K562 (cell line): ENCODE data around the gene GPR26. TPM values are rescaled to one million over a fixed set of nuclear protein-coding genes. Genes with fewer than 3 reads are reported as not detected.

ENCODE experiments used
- ATAC-seq: fragments of 200-7000 bp; cut with Tn5 transposase; 3 replicates; pipeline ENCODE4 v1.9.1; 2020; ENCODE audit warnings: moderate library complexity
- BruUV-seq: library from RNA; stranded (reverse); fragments of 400-500 nt; replicated peaks from 2 replicates; lab custom pipeline; 2021; lab: Mats Ljungman, UMichigan
- CTCF ChIA-PET: fragments of 300-600 bp; formaldehyde crosslinking; extraction: SDS; loops from one replicate; lab custom pipeline; 2021; ENCODE audit warnings: low intra/inter-chr PET ratio; lab: Yijun Ruan, JAX
- POLR2A ChIA-PET: fragments of 300-600, 350-650 bp; sonication (Branson Sonifier 250); formaldehyde crosslinking; extraction: SDS; loops from one replicate; lab custom pipeline; 2021; ENCODE audit warnings: antibody characterized with exemption, inconsistent platforms; lab: Yijun Ruan, JAX
- DNase-seq, 4 experiments: peaks; one replicate each; pipeline versions ENCODE4 v3.0.0 to v3.0.0-alpha.2; 2011 to 2018; ENCODE audit warnings: low spot score in 3 of 4, mixed read lengths in 3 of 4; ENCODE audit errors: extremely low read depth in 1 of 4
- FAIRE-seq: peaks from 2 replicates; lab custom pipeline; 2011; peaks lifted over from hg19 to GRCh38; lab: Jason Lieb, UNC
- H2AFZ ChIP-seq: 2 replicates; pipeline ENCODE4 v1.6.0; 2011; ENCODE audit warnings: low read depth, low read length, control low read depth, inconsistent platforms
- H3K27ac ChIP-seq: fragments of 200-600 bp; 3 replicates; pipeline ENCODE4 v1.8.0; 2011; ENCODE audit warnings: low read depth, mild to moderate bottlenecking, control low read depth, inconsistent platforms, low read length, moderate library complexity, mixed read lengths; ENCODE audit errors: extremely low read depth
- H3K27me3 ChIP-seq, 2 experiments: fragments of 300-600 bp in 1 of 2; 2 replicates in 1 of 2; 3 replicates in 1 of 2; pipeline versions ENCODE4 v1.6.0 to v1.8.0; 2011; ENCODE audit warnings: inconsistent platforms in 2 of 2, low read length in 2 of 2, mild to moderate bottlenecking in 1 of 2, mixed read lengths in 1 of 2, moderate library complexity in 1 of 2; ENCODE audit not compliant: control insufficient read depth in 2 of 2, insufficient read depth in 2 of 2
- H3K36me3 ChIP-seq: fragments of 300-600 bp; 3 replicates; pipeline ENCODE4 v1.8.0; 2011; ENCODE audit warnings: mild to moderate bottlenecking, low read length, inconsistent platforms; ENCODE audit not compliant: control insufficient read depth, insufficient read depth
- H3K4me1 ChIP-seq, 2 experiments: fragments of 200-600 bp in 1 of 2; replicated peaks in 1 of 2; 2 replicates in 1 of 2; 3 replicates in 1 of 2; pipeline versions ENCODE4 v1.5.1 to v1.8.0; 2011; ENCODE audit warnings: inconsistent platforms in 2 of 2, low read length in 2 of 2, mild to moderate bottlenecking in 1 of 2, mixed read lengths in 1 of 2, moderate library complexity in 1 of 2; ENCODE audit not compliant: control insufficient read depth in 2 of 2, insufficient read depth in 2 of 2
- H3K4me2 ChIP-seq: 2 replicates; pipeline ENCODE4 v1.6.1; 2011; ENCODE audit warnings: low read length, control low read depth, inconsistent platforms, mixed read lengths; ENCODE audit not compliant: insufficient read depth
- H3K4me3 ChIP-seq: fragments of 200-600 bp; sonication (generic), shearing (Covaris generic); 2 replicates; pipeline ENCODE4 v1.5.1; 2016; ENCODE audit warnings: control low read depth, inconsistent platforms
- H3K79me2 ChIP-seq: fragments of 200-600 bp; 3 replicates; pipeline ENCODE4 v1.8.0; 2011; ENCODE audit warnings: low read length, inconsistent platforms; ENCODE audit not compliant: control insufficient read depth, insufficient read depth
- H3K9ac ChIP-seq, 2 experiments: 2 replicates each; pipeline versions ENCODE4 v1.6.0 to v1.6.1; 2011; ENCODE audit warnings: low read depth in 2 of 2, low read length in 2 of 2, control low read depth in 1 of 2, inconsistent platforms in 1 of 2, mild to moderate bottlenecking in 1 of 2, mixed read lengths in 1 of 2; ENCODE audit not compliant: insufficient read depth in 1 of 2
- H3K9me1 ChIP-seq: one replicate; pipeline ENCODE4 v1.6.0; 2011; ENCODE audit warnings: inconsistent platforms, mild to moderate bottlenecking, low read length, moderate library complexity; ENCODE audit not compliant: control insufficient read depth, insufficient read depth
- H3K9me3 ChIP-seq: replicated peaks from 2 replicates; pipeline ENCODE4 v1.5.1; 2011; ENCODE audit warnings: low read depth, low read length, inconsistent platforms; ENCODE audit not compliant: control insufficient read depth, insufficient read depth
- H4K20me1 ChIP-seq: replicated peaks from 2 replicates; pipeline ENCODE4 v1.6.1; 2011; ENCODE audit warnings: low read length, inconsistent platforms, mixed read lengths; ENCODE audit not compliant: control insufficient read depth, insufficient read depth
- ADNP ChIP-seq: fragments of 200-800 bp; sonication (Bioruptor generic); IDR thresholded peaks from 2 replicates; pipeline ENCODE4 v1.6.1; 2016; ENCODE audit warnings: missing genetic modification characterization, missing compliant biosample characterization
- CBX1 ChIP-seq: sonication (generic); IDR thresholded peaks from 2 replicates; pipeline ENCODE4 v1.6.1; 2016; ENCODE audit warnings: antibody characterized with exemption, low read depth, mild to moderate bottlenecking
- COPS2 ChIP-seq: fragments of 450-650 bp; conservative IDR thresholded peaks from 2 replicates; pipeline ENCODE4 v1.6.1; 2016; ENCODE audit warnings: mild to moderate bottlenecking, moderate library complexity
- DPF2 ChIP-seq: fragments of 450-650 bp; IDR thresholded peaks from 2 replicates; pipeline ENCODE4 v1.6.1; 2016
- GABPB2 ChIP-seq: fragments of 250-450 bp; sonication (Bioruptor Pico); conservative IDR thresholded peaks from 2 replicates; pipeline ENCODE4 v1.5.1; 2021; ENCODE audit warnings: mild to moderate bottlenecking
- HNRNPLL ChIP-seq: fragments of 200-400 bp; formaldehyde crosslinking; IDR thresholded peaks from 2 replicates; pipeline ENCODE4 v1.6.1; 2017; ENCODE audit warnings: low read length, low read depth, mild to moderate bottlenecking; ENCODE audit not compliant: poor library complexity, severe bottlenecking
- ILF3 ChIP-seq: fragments of 450-650 bp; IDR thresholded peaks from 2 replicates; pipeline ENCODE4 v1.6.1; 2018; ENCODE audit warnings: antibody characterized with exemption, mild to moderate bottlenecking, moderate library complexity, borderline replicate concordance
- MAFF ChIP-seq: IDR thresholded peaks from 2 replicates; pipeline ENCODE4 v1.6.1; 2012; ENCODE audit warnings: low read length, improper control_type of control experiment
- NFYB ChIP-seq: IDR thresholded peaks from 2 replicates; pipeline ENCODE4 v1.6.1; 2011; ENCODE audit warnings: mild to moderate bottlenecking, moderate library complexity; ENCODE audit not compliant: insufficient read length; ENCODE audit errors: extremely low read depth
- POLR2AphosphoS2 ChIP-seq: IDR thresholded peaks from 2 replicates; pipeline ENCODE4 v1.6.1; 2012; ENCODE audit warnings: low read length, improper control_type of control experiment
- PYGO2 ChIP-seq: fragments of 450-650 bp; IDR thresholded peaks from 2 replicates; pipeline ENCODE4 v1.6.1; 2016; ENCODE audit warnings: mild to moderate bottlenecking, missing genetic modification characterization, moderate library complexity, missing compliant biosample characterization
- RHOXF2B ChIP-seq: fragments of 250-450 bp; sonication (Bioruptor Pico); conservative IDR thresholded peaks from 2 replicates; pipeline ENCODE4 v1.5.1; 2021
- SIRT6 ChIP-seq: IDR thresholded peaks from one replicate; pipeline ENCODE4 v1.6.1; 2012; ENCODE audit warnings: low read depth, mild to moderate bottlenecking, control low read depth, inconsistent platforms, low read length, moderate library complexity
- SLC30A9 ChIP-seq: fragments of 250-450 bp; sonication (Bioruptor Pico); IDR thresholded peaks from 2 replicates; pipeline ENCODE4 v1.8.0; 2022; ENCODE audit warnings: mild to moderate bottlenecking, moderate library complexity
- SRSF7 ChIP-seq: fragments of 200-400 bp; formaldehyde crosslinking; optimal IDR thresholded peaks from 2 replicates; pipeline ENCODE3; 2017; ENCODE audit warnings: mild to moderate bottlenecking, low read depth, low read length
- TCF3 ChIP-seq: sonication (generic); formaldehyde crosslinking; IDR thresholded peaks from 2 replicates; pipeline ENCODE4 v1.4.0; 2020; ENCODE audit warnings: mild to moderate bottlenecking, missing genetic modification reagents
- THRAP3 ChIP-seq: fragments of 450-650 bp; IDR thresholded peaks from 2 replicates; pipeline ENCODE4 v1.6.1; 2016; ENCODE audit warnings: mild to moderate bottlenecking, inconsistent platforms, borderline replicate concordance
- ZBTB8A ChIP-seq: fragments of 450-650 bp; IDR thresholded peaks from 2 replicates; pipeline ENCODE4 v1.6.1; 2018; ENCODE audit warnings: mild to moderate bottlenecking, moderate library complexity; ENCODE audit not compliant: partially characterized antibody
- ZNF143 ChIP-seq: sonication (generic); formaldehyde crosslinking; IDR thresholded peaks from 2 replicates; pipeline ENCODE4 v1.9.0; 2022; ENCODE audit warnings: mild to moderate bottlenecking, missing genetic modification reagents
- ZNF584 ChIP-seq: fragments of 200-800 bp; sonication (Bioruptor generic); IDR thresholded peaks from 2 replicates; pipeline ENCODE4 v1.6.1; 2016; ENCODE audit warnings: low read depth, mild to moderate bottlenecking, missing genetic modification characterization, missing compliant biosample characterization
- ZSCAN29 ChIP-seq: fragments of 450-650 bp; IDR thresholded peaks from 2 replicates; pipeline ENCODE4 v1.6.1; 2017
- WGBS: fragments of 100-300 bp; shearing (Covaris generic); methylation state at CpG from one replicate; pipeline ENCODE4 v1.1.6; 2016; ENCODE audit warnings: low coverage, mixed read lengths; ENCODE audit not compliant: insufficient coverage; ENCODE audit errors: missing lambda C conversion rate; 5-methylcytosine and 5-hydroxymethylcytosine counted together
- in situ Hi-C: fragments of 300-500 bp; cut with MboI; formaldehyde crosslinking; loops from 4 replicates; pipeline ENCODE4 v1.15.0; 2018; ENCODE audit warnings: inconsistent platforms, mixed read lengths
- intact Hi-C: fragments of 100-400 bp; cut with micrococcal nuclease; formaldehyde crosslinking; loops from 2 replicates; pipeline ENCODE4 v1.14.2; 2022
- polyA plus RNA-seq, 8 experiments: library from polyadenylated mRNA; depleted of rRNA in 4 of 8; stranded (reverse) in 5 of 8; unstranded in 3 of 8; fragments of >200 nt; fragmentation: Nextera tagmentation in 2 of 8; fragmentation: Illumina TruSeq in 1 of 8; extraction: Ambion mirVana in 2 of 8; extraction: Trizol in 1 of 8; gene quantifications; 2 replicates each; pipeline versions ENCODE4 v1.2.1 to v1.2.3, GENCODE V29; 2011 to 2014; ENCODE audit warnings: inconsistent platforms in 1 of 8, missing spikeins in 1 of 8
- total RNA-seq, 7 experiments: library from RNA; depleted of rRNA in 6 of 7; stranded (reverse); fragments of >200 nt in 6 of 7; fragmentation: Illumina TruSeq in 2 of 7; extraction: Trizol in 2 of 7; gene quantifications; 2 replicates each; pipeline versions ENCODE4 v1.2.1 to v1.2.3, GENCODE V29; 2011 to 2021; ENCODE audit warnings: low replicate concordance in 1 of 7
- TF ChIP-seq, protein P1 (sequence below): sonication (generic); formaldehyde crosslinking; IDR thresholded peaks from 2 replicates; pipeline ENCODE4 v1.8.1; 2023; ENCODE audit warnings: mild to moderate bottlenecking, missing genetic modification reagents

GPR26 gene
- total and polyA plus RNA-seq, 9 of the 15 experiments (the other 6 are each of a cell fraction or from before 2014, with no cell fraction given): not detected

DNA sequence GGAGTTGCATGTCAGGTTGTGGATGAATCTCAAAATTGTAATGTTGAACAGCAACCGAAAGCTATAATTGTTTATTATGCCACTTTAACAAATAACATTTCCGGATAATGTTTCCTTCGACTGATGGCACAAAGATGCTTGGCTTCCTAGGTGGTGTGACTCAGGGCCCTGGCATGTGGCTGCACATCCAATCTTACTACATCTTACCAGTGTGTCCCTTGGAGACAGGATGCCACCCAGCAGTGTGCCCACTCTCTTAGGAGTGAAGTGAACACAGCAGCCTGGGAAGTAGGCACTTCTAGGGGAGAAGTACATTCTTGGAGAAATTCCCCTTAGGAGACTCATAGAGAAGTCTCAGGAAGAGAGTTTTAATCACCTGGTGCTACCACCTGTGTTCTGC is 33.0 kb upstream of the GPR26 start:
- POLR2A ChIA-PET: no interaction called here
- H3K36me3 ChIP-seq: no peaks in the 10 kb centered on the region

DNA sequence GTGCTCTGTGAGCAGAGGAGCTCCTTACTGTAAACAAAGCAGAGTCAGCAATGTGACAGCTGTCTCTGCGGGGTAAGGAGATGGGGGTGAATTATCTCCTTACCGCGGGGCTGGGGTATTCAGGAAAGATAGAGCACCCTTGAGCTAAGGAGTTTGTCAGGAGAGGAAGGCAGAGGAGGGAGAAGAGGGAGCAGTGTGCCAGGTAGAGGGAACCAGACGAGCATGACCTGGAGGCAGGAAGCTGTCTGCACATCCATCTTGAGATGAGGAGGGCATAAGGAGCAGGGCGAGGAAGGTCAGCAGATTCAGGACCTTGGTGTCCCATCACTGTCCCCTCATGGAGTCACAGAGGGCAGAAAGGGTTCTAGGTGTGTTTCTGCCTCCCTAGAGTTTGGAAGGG is 32.5 kb upstream of the GPR26 start:
- H3K9ac ChIP-seq: no peak overlapping the region
- intact Hi-C loops: no loop called here
- H4K20me1 ChIP-seq: no peaks in the 10 kb centered on the region
- no peak for FAIRE-seq
- in situ Hi-C loops: no loop called here
- ATAC-seq: no peak
- no peaks in the 10 kb centered on the region for H3K27me3 ChIP-seq
- no peak overlapping the region for H2AFZ ChIP-seq
- POLR2A ChIA-PET: no interaction called here
- no peaks in the 10 kb centered on the region for H3K79me2 ChIP-seq
- CTCF ChIA-PET: no interaction called here
- no peak overlapping the region for H3K27ac ChIP-seq
- no peaks in the 10 kb centered on the region for H3K36me3 ChIP-seq
- WGBS: 0% methylated on average over 4 of the region's 5 CpGs
- H3K4me3 ChIP-seq: no peak overlapping the region
- DNase-seq: no peak
- H3K9me1 ChIP-seq: no peaks in the 10 kb centered on the region
- BruUV-seq: no TSS peak
- no peak overlapping the region for H3K4me2 ChIP-seq
- H3K4me1 ChIP-seq: no peaks in the 10 kb centered on the region
- H3K9me3 ChIP-seq: no peaks in the 10 kb centered on the region
- no peak for TF ChIP-seq SIRT6
- TF ChIP-seq THRAP3: no peak
- TF ChIP-seq ZBTB8A: no peak
- TF ChIP-seq TCF3 (CRISPR knock-in tag): no peak
- TF ChIP-seq GABPB2: no peak
- no peak for TF ChIP-seq MAFF
- TF ChIP-seq ILF3: no peak
- no peak for TF ChIP-seq COPS2
- TF ChIP-seq SLC30A9: no peak
- TF ChIP-seq, protein P1, sequence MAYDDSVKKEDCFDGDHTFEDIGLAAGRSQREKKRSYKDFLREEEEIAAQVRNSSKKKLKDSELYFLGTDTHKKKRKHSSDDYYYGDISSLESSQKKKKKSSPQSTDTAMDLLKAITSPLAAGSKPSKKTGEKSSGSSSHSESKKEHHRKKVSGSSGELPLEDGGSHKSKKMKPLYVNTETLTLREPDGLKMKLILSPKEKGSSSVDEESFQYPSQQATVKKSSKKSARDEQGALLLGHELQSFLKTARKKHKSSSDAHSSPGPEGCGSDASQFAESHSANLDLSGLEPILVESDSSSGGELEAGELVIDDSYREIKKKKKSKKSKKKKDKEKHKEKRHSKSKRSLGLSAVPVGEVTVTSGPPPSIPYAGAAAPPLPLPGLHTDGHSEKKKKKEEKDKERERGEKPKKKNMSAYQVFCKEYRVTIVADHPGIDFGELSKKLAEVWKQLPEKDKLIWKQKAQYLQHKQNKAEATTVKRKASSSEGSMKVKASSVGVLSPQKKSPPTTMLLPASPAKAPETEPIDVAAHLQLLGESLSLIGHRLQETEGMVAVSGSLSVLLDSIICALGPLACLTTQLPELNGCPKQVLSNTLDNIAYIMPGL (CRISPR knock-in tag): no peak
- TF ChIP-seq RHOXF2B: no peak
- no peak for TF ChIP-seq DPF2

More for the DNA sequence above, 33.0 kb upstream of the GPR26 start:
- intact Hi-C loops: no loop called here
- no TSS peak for BruUV-seq
- no peaks in the 10 kb centered on the region for H3K79me2 ChIP-seq
- ATAC-seq: no peak
- H3K27ac ChIP-seq: no peak overlapping the region
- WGBS: 0% methylated on average over 3 of the region's 3 CpGs
- H3K9me1 ChIP-seq: no peaks in the 10 kb centered on the region
- no peak overlapping the region for H3K4me2 ChIP-seq
- H4K20me1 ChIP-seq: no peaks in the 10 kb centered on the region
- no peaks in the 10 kb centered on the region for H3K4me1 ChIP-seq
- in situ Hi-C loops: no loop called here
- CTCF ChIA-PET: no interaction called here
- H3K9me3 ChIP-seq: no peaks in the 10 kb centered on the region
- FAIRE-seq: no peak
- no peak overlapping the region for H3K4me3 ChIP-seq
- H2AFZ ChIP-seq: no peak overlapping the region
- H3K27me3 ChIP-seq: no peaks in the 10 kb centered on the region
- DNase-seq: no peak
- H3K9ac ChIP-seq: no peak overlapping the region
- no peak for TF ChIP-seq NFYB
- no peak for TF ChIP-seq ADNP (tag)
- no peak for TF ChIP-seq ZSCAN29
- TF ChIP-seq ZNF584 (CRISPR knock-in tag): no peak
- TF ChIP-seq SRSF7: no peak
- no peak for TF ChIP-seq CBX1
- no peak for TF ChIP-seq HNRNPLL
- no peak for TF ChIP-seq PYGO2 (tag)
- TF ChIP-seq ZNF143 (CRISPR knock-in tag): no peak
- TF ChIP-seq POLR2AphosphoS2: no peak
- TF ChIP-seq, all 486 proteins: peak for 0
